Brain pericyte (primary cell): ENCODE results near the gene MYH6.
"Not testable (repeated sequence)": the region's sequence is repeated elsewhere in the genome, so short reads cannot be mapped to it uniquely, and the experiment has no call there.

ENCODE experiments used
- DNase-seq: peaks from one replicate; pipeline ENCODE4 v3.0.0-alpha.2; 2012; ENCODE audit warnings: low read depth, low spot score

MYH6 gene

DNA sequence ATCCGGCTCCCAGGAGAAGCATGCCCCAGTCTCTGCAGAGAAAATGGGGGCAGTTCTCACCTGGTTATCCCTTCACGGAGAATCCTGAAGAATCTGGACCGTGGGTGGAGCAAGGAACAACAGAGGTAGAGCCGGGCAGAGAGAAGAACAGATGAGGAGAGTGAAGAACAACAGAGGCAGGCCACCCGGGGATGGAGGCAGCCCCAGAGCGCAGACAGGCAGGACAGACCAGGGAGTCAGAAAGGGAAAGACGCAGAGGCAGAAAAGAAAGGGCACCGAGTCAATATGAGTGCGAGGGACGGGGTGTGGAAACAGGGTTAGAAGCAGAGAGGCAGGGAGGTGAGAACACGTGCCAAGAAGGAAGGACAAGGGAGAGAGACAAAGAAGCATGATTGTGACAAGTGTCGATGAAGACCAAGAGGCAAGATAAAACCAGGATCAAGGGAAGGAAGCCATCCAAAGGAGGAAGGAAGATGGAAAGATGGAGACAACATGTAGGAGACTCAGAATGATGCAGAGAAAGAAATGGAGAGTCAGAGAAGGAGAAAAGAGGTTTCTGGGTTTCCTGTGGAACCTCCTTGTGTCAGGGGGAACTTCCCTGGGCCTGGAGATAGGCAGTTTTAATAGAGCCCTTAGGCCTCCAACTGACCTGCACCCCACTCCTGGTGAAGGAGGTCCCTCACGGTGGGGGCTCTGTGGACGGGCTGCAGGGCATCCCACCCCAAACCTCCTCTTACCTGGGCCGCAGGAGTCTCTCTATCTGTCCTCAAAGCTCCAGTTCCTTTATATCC is at the start of gene MYH6:
Gene MYH6 (minus strand): TSS at position 758 of the 791 bp plus-strand sequence. CDS start 1,050 bp downstream, outside the sequence.
- DNase-seq: no peak

DNA sequence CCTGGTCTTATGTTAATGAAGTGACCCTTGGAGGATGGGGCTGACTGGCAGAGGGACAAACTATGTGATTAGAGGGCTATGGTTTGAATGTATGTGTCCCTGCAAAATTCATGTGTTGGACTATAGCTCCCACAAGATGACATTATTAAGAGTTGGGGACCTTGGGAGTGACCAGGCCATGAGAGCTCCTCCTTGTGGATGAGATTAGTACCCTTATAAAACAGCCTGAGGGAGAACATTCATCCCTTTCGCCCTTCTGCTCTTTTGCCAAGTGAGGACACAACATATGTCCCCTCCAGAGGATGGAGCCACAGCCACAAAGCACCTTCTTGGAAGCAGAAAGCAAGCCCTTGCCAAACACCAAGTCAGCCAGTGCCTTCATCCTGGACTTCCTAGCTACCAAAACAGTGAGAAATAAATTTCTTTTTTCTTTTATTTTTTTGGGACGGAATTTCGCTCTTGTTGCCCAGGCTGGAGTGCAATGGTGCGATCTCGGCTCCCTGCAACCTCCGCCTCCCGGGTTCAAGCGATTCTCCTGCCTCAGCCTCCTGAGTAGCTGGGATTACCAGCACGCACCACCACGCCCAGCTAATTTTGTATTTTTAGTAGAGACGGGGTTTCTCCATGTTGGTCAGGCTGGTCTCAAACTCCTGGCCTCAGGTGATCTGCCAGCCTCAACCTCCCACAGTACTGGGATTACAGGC is 49.0 kb upstream of the MYH6 start:
- DNase-seq: not testable (repeated sequence)

DNA sequence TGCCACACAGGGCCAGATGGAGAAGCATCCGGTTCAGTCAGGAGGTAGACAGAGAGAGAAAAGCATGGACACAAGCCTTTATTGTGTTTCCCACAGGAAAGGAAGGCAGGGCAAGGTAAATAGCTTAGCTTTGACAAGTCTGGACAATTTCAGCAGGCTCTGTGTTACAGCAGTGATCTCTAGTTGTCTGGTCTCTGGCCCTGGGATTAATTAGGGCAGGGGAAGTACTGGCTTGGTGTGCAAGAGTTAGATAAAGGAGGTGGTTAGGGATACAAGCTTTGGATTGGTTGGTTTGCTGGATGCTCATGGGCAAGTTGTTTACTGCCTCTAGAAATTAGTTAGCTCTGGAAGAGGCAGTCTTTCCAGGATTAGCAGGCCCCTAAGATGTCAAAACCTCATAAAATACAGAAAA is 46.4 kb upstream of the MYH6 start:
- no peak for DNase-seq

DNA sequence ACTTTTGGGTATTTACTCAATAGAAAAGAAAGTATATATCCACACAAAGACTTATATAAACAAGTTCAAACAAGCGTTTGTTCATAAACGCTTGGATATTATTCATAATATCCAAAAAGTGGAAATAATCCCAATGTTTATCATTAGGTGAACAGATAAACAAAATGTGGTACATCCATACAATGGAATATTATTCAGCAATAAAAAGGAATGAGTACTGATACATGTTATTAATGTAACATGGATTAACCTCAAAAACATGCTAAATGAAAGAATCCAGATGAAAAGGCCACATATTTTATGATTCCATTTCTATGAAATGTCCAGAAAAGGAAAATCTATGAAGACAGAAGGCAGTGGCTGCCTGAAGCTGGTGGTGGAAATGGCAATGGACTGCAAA is 44.2 kb upstream of the MYH6 start:
- DNase-seq: no peak

DNA sequence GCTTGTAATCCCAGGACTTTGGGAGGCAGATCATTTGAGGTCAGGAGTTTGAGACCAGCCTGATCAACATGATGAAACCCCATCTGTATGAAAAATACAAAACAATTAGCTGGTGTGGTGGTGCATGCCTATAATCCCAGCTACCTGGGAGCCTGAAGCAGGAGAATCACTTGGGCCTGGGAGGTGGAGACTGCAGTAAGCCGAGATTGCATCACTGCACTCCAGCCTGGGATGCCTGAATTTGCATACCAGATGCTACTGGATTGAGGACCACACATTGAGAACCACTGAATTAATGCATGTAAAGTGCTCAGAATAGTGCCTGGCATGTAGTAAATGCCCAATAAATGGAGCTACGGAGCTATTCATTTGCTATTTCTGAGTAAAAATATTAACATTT is 42.3 kb upstream of the MYH6 start:
- no peak for DNase-seq

DNA sequence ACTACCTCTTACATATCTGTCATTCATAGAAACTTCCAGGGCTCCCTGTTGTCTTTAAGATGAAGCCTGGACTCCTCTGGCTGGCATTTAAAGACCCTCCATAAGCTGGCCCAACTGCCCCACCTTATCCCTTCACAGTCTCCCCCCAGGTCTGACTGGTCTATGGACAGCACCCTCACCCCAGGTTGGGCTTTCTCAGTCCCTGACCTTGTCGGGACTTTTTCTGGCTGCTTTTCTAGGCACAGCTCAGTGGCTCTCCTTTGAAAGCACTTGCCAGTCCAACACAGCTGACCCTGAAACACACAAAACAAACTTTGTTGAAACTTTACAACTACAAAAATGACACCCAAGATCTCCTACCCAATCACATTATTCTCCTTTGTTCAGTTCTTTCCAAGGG is 41.2 kb upstream of the MYH6 start:
- DNase-seq: no peak

DNA sequence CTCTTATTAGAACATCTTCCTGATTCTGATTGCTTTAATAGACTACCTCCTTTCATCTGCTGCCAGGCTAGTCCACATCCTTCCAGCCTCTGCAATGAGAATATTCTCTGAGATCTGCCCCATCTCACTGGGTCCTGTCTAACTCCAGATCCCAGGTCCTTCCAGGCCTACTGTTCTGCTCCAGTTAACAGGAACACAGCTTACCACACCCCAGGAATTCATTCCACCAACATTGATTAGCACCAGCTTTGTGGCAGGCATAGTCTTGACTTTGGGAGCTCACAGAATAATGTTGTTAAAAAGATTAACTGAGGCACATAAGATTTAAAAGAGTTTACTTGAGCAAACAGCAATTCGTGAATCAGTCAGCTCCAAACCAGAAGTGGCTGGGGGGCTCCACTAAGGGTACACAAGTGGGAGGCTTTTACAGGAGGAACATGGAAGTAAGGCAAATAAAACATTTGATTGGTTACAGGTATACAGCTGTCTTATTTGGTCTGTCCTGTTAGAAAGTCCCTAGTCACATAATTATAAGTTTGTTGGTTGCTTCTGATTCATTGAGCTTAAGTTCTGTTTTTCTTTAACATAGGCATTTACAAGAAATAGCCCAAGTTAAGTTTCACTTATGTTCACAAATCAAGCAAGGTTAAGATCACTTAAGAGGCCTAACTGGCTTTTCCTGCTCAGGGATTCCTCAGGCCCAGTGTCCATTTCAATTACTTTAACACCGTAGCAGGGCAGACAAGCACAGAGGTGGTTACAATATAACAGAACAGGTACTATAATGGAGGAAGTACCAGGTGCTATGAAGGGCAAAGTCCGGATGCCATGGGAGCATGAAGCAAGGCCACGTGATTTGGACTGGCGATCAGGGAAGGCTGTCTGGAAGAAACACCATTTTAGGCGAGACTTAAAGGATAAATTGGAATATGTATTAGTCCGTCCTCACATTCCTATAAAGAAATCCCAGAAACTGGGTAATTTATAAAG is 39.6 kb upstream of the MYH6 start:
- DNase-seq: no peak

DNA sequence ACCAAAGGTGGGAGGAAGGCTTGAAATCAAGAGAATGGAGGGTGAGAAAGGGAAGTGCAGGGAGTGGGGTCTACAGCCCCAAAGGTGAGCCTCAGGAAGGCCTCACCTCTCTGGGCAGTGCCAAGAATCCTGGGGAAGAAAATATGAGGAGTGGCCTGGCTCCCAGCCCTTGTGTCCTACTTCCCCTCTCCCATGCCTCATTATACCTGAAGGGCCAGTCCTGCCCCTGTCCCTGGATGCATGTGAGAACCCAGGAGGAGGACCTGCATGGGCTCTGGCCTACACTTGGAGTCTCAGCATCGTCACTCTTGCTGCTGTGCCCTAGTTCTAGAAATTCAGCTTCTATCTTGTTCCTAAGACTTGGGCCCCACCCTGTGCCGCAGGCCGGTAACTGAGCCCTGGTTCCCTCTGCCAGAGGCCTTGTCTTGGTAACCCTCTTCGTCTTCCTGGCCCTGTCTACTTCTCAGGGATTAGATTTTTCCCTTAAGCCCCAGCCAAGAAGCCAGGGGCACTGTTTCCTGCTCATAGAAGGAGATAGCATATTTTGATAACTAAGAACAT is 38.3 kb upstream of the MYH6 start:
- no peak for DNase-seq

DNA sequence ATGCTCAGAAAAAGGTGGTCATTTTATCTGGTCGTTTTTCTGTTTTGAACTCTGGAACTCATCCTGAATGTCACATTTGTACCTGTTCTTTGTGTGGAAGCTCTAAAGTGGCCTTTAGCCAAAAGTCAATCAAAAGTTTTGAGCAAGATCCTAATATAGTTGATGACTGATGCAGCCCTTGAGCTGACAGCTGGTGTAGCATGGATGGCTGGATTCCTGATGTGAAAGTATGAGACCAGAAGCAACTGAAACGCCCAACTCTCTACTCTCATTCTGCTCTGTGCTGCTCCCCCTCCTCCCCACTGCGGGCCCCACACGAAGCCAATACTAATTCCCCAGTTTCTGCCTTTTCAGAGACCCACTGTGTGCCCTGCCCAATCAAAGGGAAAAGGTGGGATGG is 37.7 kb upstream of the MYH6 start:
- no peak for DNase-seq

DNA sequence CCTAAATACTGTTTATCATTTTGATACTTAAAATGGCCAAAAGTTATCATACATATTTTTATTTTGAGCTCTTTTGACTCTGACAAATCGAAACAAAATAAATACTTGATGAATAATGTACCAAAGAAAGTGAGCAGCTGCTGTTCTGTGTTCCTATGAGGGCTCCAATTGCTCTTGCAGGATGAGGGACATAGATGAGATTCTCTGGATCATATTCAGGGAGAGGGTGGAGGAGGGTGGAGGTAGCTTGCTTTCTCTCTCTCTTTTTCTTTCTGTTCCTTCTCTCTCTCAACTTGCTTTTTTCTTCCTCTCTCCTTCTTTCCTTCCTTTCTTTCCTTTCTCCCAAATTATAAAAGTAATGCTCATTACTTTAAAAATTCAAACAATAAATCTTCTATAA is 36.2 kb upstream of the MYH6 start:
- no peak for DNase-seq

DNA sequence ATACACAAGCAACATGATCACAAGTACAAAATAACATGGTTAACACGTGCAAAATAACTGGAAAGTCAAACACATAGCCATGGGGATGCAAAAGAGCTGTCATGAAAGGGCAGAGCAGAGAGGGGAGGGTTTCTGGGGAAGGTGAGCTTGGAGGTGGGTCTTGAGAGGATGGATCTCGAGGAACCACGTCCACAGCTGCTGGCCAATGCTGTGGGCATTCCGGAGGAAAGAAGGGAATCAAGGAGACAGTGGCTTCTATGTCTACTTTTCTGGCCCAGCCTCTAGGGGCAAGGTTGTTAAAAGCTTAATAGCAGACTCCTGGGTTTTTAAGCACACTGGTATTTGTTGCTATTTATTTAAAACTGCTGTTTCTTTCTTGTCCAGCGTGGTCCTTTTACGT is 35.8 kb upstream of the MYH6 start:
- DNase-seq: no peak

DNA sequence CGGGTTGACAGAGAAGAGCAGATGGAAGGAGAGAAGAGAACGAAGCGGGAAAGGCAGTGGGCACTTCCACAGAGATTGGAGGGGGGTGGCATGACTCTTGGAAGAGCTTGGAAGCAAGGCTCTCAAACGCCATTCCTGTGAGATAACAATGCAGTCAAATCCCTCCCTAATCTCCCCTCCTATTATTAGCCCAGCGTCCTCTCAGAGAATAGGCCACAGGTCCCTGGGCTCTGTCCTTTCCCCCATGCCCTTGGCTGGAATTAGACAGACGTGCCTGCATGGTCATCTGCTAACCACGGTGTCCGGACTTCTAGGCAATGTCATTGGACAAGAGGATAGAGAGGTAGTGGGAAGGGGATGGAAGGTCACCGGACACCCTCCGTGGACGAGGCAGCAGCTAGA is 35.3 kb upstream of the MYH6 start:
- DNase-seq: no peak

DNA sequence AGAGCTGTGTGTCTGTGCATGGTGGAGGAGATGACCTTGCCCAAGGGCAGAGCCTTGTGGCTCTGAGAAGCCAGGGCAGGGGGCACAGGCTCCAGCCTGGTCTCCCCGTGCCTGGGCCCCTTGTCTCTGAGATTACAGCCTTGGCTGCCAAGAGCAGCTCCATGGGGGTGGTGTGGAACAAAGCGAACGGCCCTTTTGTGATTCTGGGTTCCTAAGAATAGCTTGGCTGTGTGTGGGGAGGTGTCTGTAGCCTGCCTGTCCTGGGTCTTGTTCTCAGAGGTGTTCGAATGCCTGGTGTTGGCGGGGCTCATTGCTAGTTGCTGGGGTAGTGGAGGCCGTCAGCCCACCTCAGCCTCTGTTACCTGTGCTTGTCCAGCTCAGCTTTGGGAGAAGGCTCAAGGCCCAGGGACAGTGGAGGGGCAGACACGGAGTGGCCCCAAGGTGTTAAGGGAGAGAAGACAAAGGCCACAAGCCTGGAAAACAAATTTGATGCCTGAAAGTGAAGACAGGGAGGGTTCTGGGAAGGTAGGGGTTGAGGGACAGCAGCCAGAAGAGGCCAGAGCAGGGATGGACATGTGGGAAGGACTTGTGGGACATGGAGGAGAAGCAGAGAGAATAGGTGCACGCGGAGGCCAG is 34.8 kb upstream of the MYH6 start:
- DNase-seq: no peak

DNA sequence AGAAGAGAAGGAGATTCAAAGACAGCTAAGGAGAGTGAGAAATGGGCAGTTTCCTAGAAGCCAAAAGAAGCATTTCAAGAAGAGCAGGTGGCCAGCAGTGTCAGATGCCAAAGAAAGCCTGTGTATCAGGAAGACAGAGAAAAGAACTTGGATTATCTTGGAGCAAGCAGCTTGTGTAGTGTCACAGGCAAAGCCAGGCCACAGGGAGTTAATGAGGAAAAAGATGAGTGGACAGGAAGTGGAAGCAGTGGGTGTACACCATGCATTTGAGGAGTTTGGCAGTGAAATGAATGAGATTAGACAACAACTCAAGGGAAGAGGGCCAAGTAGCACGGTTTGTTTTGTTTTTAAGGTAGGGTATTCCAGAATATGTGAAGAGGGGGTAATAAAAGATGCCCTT is 33.0 kb upstream of the MYH6 start:
- DNase-seq: no peak

DNA sequence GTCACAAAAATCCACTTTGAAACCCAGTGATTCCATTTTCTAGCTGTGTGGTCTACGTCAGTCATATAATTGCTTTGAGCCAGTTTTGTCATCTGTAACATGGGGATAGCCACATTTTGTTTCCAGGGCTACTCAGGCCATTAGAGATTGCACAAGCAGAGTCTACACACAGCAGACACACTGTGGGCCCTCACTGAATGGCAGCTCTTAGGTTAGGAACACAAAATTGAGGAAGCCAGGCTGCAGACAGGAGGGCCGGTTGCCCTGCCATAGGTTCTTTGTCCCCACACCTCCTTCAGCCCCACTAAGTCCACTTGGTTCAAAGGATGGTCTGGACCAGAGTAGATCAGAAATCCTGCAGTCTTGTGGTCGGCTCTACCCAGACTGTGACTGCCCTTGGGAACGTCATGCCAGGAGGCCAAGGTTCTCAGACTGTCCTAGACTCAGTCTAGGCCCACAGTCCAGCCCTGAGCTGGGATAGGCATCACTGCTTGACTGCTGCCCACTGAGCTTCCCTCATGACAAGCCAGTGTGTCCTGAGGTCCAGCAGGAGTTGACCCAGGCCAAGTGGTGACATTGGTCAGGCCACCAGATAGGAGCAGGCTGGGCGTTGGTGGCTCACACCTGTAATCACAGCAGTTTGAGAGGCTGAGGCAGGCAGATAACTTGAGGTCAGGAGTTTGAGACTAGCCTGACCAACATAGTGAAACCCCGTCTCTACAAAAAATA is 31.2 kb upstream of the MYH6 start:
- no peak for DNase-seq

DNA sequence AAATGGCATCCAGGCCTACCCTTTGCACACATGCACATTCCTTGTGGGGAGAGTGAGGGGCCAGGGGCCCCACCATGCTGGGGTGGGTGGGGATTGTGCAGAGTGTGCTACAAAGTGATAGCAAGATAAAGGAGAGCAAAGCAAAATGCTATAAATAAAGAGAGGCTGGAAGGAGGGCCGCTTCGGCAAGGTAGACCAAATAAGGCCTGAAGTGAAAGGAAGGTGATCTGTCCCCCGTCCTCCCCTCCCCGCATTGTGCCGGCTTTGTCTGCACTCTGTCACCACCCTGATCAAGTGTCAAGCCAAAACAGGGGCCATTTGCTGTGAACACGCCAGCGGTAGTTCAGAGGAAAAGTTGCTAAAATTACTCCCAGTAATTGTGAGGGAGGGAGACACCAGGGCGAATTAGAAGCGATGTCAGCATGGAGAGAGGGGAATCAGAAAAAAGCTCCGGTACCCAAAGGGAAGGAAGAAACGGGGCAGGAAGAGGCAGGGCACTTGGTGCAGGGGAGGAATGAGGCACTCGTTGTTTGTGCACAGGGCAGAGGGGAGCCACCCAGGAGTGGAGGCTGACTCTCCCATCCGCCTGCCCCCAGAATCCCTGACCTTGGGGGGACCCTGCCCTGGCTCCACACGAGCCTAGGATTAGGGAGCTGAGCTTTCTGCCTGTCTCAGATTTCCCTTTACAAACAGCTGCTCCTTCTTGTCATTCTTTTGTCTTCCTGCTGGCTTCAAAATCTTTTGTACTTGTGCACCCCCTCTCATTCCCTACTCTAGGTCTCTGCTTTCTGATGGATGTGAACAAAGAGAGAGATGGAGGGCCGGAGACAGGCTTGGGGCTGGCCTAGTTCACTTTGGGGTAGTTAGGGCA is 30.3 kb upstream of the MYH6 start:
- no peak for DNase-seq

DNA sequence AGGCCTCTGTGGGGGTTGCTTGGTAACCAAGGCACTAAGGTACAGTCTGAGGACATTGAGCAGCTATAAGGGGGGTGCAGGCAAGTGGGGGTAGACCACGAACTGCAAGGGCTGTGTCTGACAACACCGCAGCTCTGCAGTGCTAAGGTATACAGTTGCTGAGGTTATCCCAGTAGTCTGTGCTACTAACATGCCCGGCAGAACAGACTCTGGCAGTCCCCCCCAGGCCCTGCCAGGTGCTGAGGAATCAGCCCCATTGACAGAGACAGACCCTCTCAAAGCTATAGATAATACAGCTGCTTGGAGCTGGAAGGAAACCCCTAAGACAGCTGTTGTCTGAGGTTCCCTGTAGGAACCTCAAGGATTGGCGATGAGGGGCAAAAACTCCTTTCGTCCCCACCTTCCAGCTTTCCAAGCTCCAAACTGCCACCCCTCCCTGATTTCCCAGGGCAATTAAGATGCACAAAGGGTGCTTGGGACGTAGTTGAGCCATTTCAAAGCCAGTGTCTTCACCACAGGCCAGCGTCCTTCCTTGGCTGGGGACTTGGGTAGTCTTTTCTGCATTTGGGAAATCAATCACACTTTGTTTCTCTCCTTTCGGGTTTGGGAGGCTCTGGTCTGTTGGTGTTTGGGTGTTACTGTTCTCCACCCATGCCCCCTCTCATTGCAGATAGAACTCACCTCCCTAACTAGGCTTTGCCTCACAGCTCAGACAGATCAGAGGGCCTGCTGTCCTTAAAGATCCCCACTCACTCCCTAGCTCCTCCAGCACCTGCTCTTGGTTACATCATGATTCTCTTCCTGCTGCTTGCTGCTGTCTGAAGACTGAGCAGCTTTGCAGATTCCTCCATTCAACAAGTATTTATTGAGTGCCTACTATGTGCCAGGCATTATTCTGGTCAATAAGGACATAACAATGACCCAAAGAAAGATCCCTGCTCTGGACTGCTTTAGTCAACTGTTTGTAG is 29.3 kb upstream of the MYH6 start:
- no peak for DNase-seq
